Activated naive CD4-positive, alpha-beta T cell treated with anti-CD3 and anti-CD28 coated beads, Interleukin-2, amount 10 ng/mL, durations not matched to agents 7 days and 5 days (primary cell): Measurements from ENCODE around the gene ZNF800.
A peak's percentile ranks its signal among the peaks of the same experiment; 100 is the strongest.
"Not testable (repeated sequence)": the region's sequence is repeated elsewhere in the genome, so short reads cannot be mapped to it uniquely, and the experiment has no call there.

ENCODE experiments used
- CTCF ChIA-PET: fragments of 350-600 bp; sonication (Branson Sonifier 250); formaldehyde crosslinking; loops from one replicate; lab custom pipeline; 2021; ENCODE audit warnings: antibody characterized with exemption; lab: Charles Lee
- DNase-seq: peaks from one replicate; pipeline ENCODE4 v3.0.0-alpha.2; 2020
- H3K27ac Mint-ChIP-seq: one replicate; pipeline ENCODE4 v1.8.0; 2021; ENCODE audit warnings: mild to moderate bottlenecking, moderate library complexity, mixed read lengths
- H3K27me3 Mint-ChIP-seq: one replicate; pipeline ENCODE4 v1.8.0; 2021; ENCODE audit warnings: mild to moderate bottlenecking, mixed read lengths
- H3K36me3 Mint-ChIP-seq: one replicate; pipeline ENCODE4 v1.8.0; 2021; ENCODE audit warnings: mixed read lengths
- H3K4me1 Mint-ChIP-seq: one replicate; pipeline ENCODE4 v1.8.0; 2021; ENCODE audit warnings: mixed read lengths
- H3K4me3 Mint-ChIP-seq: one replicate; pipeline ENCODE4 v1.8.0; 2021; ENCODE audit warnings: mild to moderate bottlenecking, moderate library complexity, mixed read lengths
- H3K9me3 Mint-ChIP-seq: one replicate; pipeline ENCODE4 v1.8.0; 2021; ENCODE audit warnings: mixed read lengths

The ZNF800 gene

GRCh38 chr7:127392566-127393367 is at the start of gene ZNF800:
ZNF800 (minus strand) TSS chr7:127392708; CDS start chr7:127391557, 1,151 bp downstream.
- CTCF ChIA-PET = interaction anchor here (0.5 to 1.8 kb wide), 3 partner anchors 22 to 517 kb away, joined by 3 to 5 read pairs (median 4); no protein-coding TSS in a partner anchor
- H3K27me3 Mint-ChIP-seq = peaks cover 20% of the 10 kb centered on the region
- peak within 1 kb of the TSS; percentile 99 for H3K27ac Mint-ChIP-seq
- H3K9me3 Mint-ChIP-seq = no peaks in the 10 kb centered on the region
- H3K4me3 Mint-ChIP-seq = peak within 1 kb of the TSS; percentile 90
- peaks cover 55% of the 10 kb centered on the region for H3K4me1 Mint-ChIP-seq
- peaks cover 31% of the 10 kb centered on the region for H3K36me3 Mint-ChIP-seq
- peak; percentile 91 for DNase-seq

GRCh38 chr7:127440206-127440605 is 47.7 kb upstream of the ZNF800 start:
- Mint-ChIP-seq H3K36me3 (no peaks in the 10 kb centered on the region), H3K4me3 (no peak overlapping the region), H3K4me1 (no peaks in the 10 kb centered on the region), H3K9me3 (no peaks in the 10 kb centered on the region), H3K27ac (no peak overlapping the region), H3K27me3 (peaks cover 19% of the 10 kb centered on the region)
- CTCF ChIA-PET = interaction anchor here (1.1 kb wide), 1 partner anchor 19 kb away, joined by 4 read pairs; no protein-coding TSS in a partner anchor
- DNase-seq = no peak

DNA sequence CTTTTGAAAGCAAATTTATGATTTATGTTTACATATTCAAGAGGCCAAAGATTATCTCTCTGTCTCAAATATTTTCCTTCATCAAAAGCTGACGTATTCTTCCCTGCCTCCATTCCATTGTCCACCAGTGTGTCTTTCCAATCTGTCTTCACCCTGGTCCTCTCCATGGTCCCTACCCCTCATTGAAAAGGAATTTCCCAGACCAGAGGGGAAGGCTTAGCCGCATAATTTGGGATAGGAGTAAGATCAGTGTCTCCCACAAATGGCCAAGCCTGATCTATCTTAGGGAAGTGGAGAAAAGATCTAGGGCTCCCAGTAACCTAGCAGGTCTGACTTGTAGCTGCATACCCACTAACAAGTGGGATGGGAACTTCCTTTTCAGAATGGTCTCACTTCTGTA is 46.3 kb upstream of the ZNF800 start:
- Mint-ChIP-seq H3K27me3 (peaks cover 16% of the 10 kb centered on the region), H3K4me3 (no peak overlapping the region), H3K27ac (no peak overlapping the region), H3K36me3 (no peaks in the 10 kb centered on the region), H3K4me1 (no peaks in the 10 kb centered on the region), H3K9me3 (no peaks in the 10 kb centered on the region)
- CTCF ChIA-PET = interaction anchor here (0.6 to 1.5 kb wide), 2 partner anchors 9 kb away, joined by 3 read pairs; no protein-coding TSS in a partner anchor
- no peak for DNase-seq

- DNase-seq = no peak
- no peaks in the 10 kb centered on the region for H3K4me1 Mint-ChIP-seq
- CTCF ChIA-PET = interaction anchor here (1.5 kb wide), 1 partner anchor 8 kb away, joined by 3 read pairs; no protein-coding TSS in a partner anchor
- H3K27me3 Mint-ChIP-seq = peaks cover 12% of the 10 kb centered on the region
- H3K4me3 Mint-ChIP-seq = no peak overlapping the region
- H3K36me3 Mint-ChIP-seq = no peaks in the 10 kb centered on the region
- no peaks in the 10 kb centered on the region for H3K9me3 Mint-ChIP-seq
- no peak overlapping the region for H3K27ac Mint-ChIP-seq
Measured at GRCh38 chr7:127437837-127438236, 45.3 kb upstream of the ZNF800 start.

DNA sequence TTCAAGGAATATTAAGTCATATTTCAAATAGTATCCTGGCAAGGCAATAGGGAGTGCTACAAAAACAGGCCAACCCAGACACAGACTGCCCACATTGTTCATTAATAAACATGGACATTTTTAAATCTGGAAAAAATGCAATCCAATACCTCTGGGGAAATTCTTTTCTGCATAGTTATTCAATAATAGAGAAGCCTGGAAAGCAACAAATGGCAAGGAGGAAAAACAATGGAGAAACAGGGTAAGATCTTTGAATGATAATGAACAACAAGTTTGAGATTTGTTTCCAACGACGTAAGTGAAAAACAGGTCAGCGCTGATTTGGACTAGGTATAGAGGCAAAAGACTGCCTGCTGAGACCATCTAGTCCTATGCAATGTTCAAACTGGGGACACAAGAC is 44.7 kb upstream of the ZNF800 start:
- no peak overlapping the region for H3K4me3 Mint-ChIP-seq
- CTCF ChIA-PET = no interaction called here
- H3K27ac Mint-ChIP-seq = no peak overlapping the region
- H3K4me1 Mint-ChIP-seq = no peaks in the 10 kb centered on the region
- peaks cover 9% of the 10 kb centered on the region for H3K27me3 Mint-ChIP-seq
- no peak for DNase-seq
- no peaks in the 10 kb centered on the region for H3K36me3 Mint-ChIP-seq
- H3K9me3 Mint-ChIP-seq = no peaks in the 10 kb centered on the region

DNA sequence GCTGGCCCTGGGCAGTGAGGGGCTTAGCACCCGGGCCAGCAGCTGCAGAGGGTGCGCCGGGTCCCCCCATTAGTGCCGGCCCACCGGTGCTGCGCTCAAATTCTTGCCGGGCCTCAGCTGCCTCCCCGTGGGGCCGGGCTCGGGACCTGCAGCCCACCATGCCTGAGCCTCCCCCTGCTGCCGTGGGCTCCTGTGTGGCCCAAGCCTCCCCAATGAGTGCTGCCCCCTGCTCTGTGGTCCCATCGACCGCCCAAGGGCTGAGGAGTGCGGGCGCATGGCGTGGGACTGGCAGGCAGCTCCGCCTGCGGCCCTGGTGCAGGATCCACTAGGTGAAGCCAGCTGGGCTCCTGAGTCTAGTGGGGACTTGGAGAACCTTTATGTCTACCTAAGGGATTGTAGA is 36.8 kb upstream of the ZNF800 start:
- H3K9me3 Mint-ChIP-seq, H3K36me3 Mint-ChIP-seq, DNase-seq, H3K4me1 Mint-ChIP-seq, H3K27ac Mint-ChIP-seq, H3K4me3 Mint-ChIP-seq: not testable (repeated sequence)
- CTCF ChIA-PET = interaction anchor here (1.3 kb wide), 1 partner anchor 9 kb away, joined by 3 read pairs; no protein-coding TSS in a partner anchor
- peaks cover 15% of the 10 kb centered on the region for H3K27me3 Mint-ChIP-seq

DNA sequence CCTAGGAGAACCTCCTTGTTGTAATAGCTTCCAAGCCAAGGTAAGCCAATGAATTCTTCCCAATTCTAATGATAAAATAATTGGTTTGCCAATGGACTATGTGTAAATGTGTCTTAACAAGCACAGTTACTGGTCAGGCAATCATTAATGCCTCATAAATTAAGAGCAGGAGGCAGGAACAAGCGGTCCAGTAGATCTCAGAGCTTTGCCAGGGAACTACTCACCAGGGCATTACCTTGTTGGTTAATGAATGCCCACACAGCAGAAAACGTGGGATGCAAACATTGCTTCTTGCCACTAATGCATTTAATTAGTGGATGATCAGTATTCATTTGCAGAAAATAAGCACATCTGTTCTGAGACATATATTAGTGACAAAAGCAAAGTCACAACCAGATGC is 26.7 kb upstream of the ZNF800 start:
- no peak overlapping the region for H3K4me3 Mint-ChIP-seq
- CTCF ChIA-PET = no interaction called here
- peaks cover under 1% of the 10 kb centered on the region for H3K27me3 Mint-ChIP-seq
- no peak overlapping the region for H3K27ac Mint-ChIP-seq
- peaks cover 39% of the 10 kb centered on the region for H3K4me1 Mint-ChIP-seq
- H3K9me3 Mint-ChIP-seq = peaks cover 4% of the 10 kb centered on the region
- DNase-seq = no peak
- H3K36me3 Mint-ChIP-seq = peaks cover 11% of the 10 kb centered on the region

DNA sequence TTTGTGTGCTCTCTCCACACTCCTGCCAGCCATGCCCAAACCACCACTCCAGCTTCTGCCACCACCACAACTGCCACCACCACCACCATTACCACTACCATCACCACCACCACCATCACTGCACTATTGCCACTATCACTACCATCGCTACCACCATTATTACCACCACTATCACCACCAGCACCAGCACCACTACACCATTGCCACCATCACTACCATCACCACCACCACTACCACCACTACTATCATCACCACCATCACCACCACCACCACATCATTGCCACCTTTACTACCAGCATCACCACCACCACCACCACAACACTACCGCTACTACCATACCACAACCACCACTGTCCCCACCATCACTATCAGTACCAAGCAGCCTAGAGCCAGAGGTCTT is 26.0 kb upstream of the ZNF800 start:
- H3K9me3 Mint-ChIP-seq = peaks cover 4% of the 10 kb centered on the region
- DNase-seq = no peak
- CTCF ChIA-PET = no interaction called here
- H3K27ac Mint-ChIP-seq = no peak overlapping the region
- peaks cover 46% of the 10 kb centered on the region for H3K4me1 Mint-ChIP-seq
- H3K36me3 Mint-ChIP-seq = peaks cover 11% of the 10 kb centered on the region
- no peak overlapping the region for H3K4me3 Mint-ChIP-seq
- H3K27me3 Mint-ChIP-seq = no peaks in the 10 kb centered on the region

DNA sequence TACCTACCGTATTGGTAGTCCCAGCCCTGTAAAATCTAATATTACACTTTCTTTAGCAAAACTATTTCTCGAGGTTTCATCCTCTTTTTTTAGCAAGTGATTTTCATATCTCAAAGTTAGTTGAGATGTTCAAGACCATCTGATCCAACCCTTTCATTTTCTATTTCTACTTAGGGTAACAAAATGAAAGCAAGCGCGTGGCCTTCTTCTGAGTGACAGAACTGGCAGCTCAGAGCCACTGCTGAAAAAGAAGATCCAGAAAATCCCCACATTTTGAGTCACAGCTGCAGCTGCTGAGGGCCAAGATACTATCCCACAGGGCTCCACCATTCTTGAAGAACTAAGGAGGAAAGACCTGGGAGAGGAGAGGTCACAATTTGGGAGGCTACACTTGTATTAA is 24.8 kb upstream of the ZNF800 start:
- H3K27me3 Mint-ChIP-seq = no peaks in the 10 kb centered on the region
- peaks cover 4% of the 10 kb centered on the region for H3K9me3 Mint-ChIP-seq
- CTCF ChIA-PET = interaction anchor here (1.5 kb wide), 1 partner anchor 30 kb away, joined by 4 read pairs; no protein-coding TSS in a partner anchor
- peak overlapping the region; percentile 85 for H3K27ac Mint-ChIP-seq
- peak; percentile 47 for DNase-seq
- peaks cover 11% of the 10 kb centered on the region for H3K36me3 Mint-ChIP-seq
- H3K4me3 Mint-ChIP-seq = no peak overlapping the region
- H3K4me1 Mint-ChIP-seq = peaks cover 57% of the 10 kb centered on the region

- Mint-ChIP-seq H3K36me3 (peaks cover 19% of the 10 kb centered on the region), H3K4me1 (peaks cover 61% of the 10 kb centered on the region), H3K9me3 (peaks cover 4% of the 10 kb centered on the region), H3K4me3 (no peak overlapping the region), H3K27me3 (no peaks in the 10 kb centered on the region), H3K27ac (peak overlapping the region; percentile 90)
- CTCF ChIA-PET = interaction anchor here (1.2 kb wide), 2 partner anchors 22 to 32 kb away, joined by 4 to 7 read pairs; partner anchors contain the start of gene ZNF800
- no peak for DNase-seq
Measured at GRCh38 chr7:127415060-127415742, 22.7 kb upstream of the ZNF800 start.

DNA sequence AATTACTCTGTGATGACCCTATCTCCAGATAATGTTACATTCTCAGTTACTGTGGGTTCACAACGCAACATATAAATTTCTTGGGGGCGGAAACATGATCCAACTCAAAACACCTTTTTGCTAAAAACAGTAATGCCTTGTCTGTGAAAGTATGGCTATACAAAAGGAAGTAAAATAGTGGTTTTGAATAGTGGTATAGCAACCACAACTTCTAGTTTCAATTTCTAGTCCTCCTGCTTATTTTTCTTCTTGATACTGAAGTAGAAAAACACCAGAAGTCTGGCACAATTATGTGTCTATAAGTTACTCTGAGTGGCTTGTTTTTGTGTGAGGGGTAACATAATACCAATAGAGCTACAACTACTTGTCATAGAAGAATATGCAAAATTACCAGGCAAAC is 21.5 kb upstream of the ZNF800 start:
- no peaks in the 10 kb centered on the region for H3K27me3 Mint-ChIP-seq
- no peak for DNase-seq
- peak overlapping the region; percentile 35 for H3K4me3 Mint-ChIP-seq
- H3K4me1 Mint-ChIP-seq = peaks cover 59% of the 10 kb centered on the region
- peaks cover 4% of the 10 kb centered on the region for H3K9me3 Mint-ChIP-seq
- CTCF ChIA-PET = interaction anchor here (1.2 kb wide), 2 partner anchors 21 to 32 kb away, joined by 3 to 4 read pairs; partner anchors contain the start of gene ZNF800
- H3K27ac Mint-ChIP-seq = peak overlapping the region; percentile 90
- H3K36me3 Mint-ChIP-seq = peaks cover 19% of the 10 kb centered on the region

- H3K4me3 Mint-ChIP-seq = no peak overlapping the region
- peaks cover under 1% of the 10 kb centered on the region for H3K9me3 Mint-ChIP-seq
- peaks cover 19% of the 10 kb centered on the region for H3K36me3 Mint-ChIP-seq
- no peaks in the 10 kb centered on the region for H3K27me3 Mint-ChIP-seq
- H3K4me1 Mint-ChIP-seq = peaks cover 60% of the 10 kb centered on the region
- CTCF ChIA-PET = interaction anchor here (1.0 kb wide), 1 partner anchor 31 kb away, joined by 4 read pairs; no protein-coding TSS in a partner anchor
- peak overlapping the region; percentile 90 for H3K27ac Mint-ChIP-seq
- no peak for DNase-seq
Measured at GRCh38 chr7:127413326-127413725, 20.8 kb upstream of the ZNF800 start.

DNA sequence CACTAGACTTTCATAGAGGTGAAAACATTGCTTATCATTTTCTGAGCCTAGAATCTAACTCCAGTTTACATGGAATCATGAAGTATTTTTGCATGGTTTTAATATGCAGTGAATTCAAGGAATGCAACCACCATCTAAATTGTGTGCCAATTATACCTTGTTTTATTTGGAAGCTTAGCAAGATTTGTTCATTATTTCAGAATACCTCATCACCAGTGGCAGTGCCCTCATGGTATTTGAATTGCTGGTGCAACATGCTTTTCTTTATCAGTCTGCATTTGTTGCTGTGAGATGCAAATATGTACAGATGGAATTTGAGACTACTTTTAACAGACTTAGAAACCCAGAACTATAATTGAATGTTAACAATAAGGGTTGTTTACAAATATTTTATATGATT is 18.7 kb upstream of the ZNF800 start:
- peaks cover 44% of the 10 kb centered on the region for H3K4me1 Mint-ChIP-seq
- CTCF ChIA-PET = no interaction called here
- peaks cover 12% of the 10 kb centered on the region for H3K36me3 Mint-ChIP-seq
- DNase-seq = no peak
- no peaks in the 10 kb centered on the region for H3K27me3 Mint-ChIP-seq
- H3K27ac Mint-ChIP-seq = no peak overlapping the region
- H3K9me3 Mint-ChIP-seq = no peaks in the 10 kb centered on the region
- no peak overlapping the region for H3K4me3 Mint-ChIP-seq

DNA sequence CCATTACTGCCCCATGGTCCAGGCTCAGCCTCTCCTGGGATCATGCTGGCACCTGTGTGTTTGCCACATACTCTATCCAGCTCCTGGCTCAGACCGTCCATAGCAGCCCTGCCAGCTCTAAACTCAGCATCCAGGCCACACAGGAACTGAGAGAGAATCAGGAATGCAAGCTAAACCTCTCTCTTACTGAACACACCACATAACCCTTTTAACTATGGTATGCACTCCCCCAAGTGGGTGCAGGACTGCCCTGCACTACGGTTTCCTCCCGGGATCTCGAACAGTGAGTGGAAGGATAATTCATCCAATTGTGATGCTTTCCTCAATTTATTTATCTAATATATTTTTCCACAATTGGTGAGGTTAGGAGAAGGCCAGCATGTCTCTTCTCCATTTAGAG is 17.1 kb upstream of the ZNF800 start:
- H3K27me3 Mint-ChIP-seq = no peaks in the 10 kb centered on the region
- no peak for DNase-seq
- no peaks in the 10 kb centered on the region for H3K9me3 Mint-ChIP-seq
- CTCF ChIA-PET = interaction anchor here (1.5 kb wide), 1 partner anchor 15 kb away, joined by 3 read pairs; no protein-coding TSS in a partner anchor
- peaks cover 37% of the 10 kb centered on the region for H3K4me1 Mint-ChIP-seq
- no peak overlapping the region for H3K27ac Mint-ChIP-seq
- H3K36me3 Mint-ChIP-seq = peaks cover 8% of the 10 kb centered on the region
- H3K4me3 Mint-ChIP-seq = no peak overlapping the region
